ENCODE measurements around the gene OMG. TPM values are rescaled to one million over a fixed set of nuclear protein-coding genes. Genes with fewer than 3 reads are reported as not detected.
A peak's percentile ranks its signal among the peaks of the same experiment; 100 is the strongest.

Gene OMG
- total RNA-seq, 1 experiment from 2014 or later = 0.16 TPM

- no TSS peak for BruUV-seq (replicated peaks)
- H3K27ac Mint-ChIP-seq (ENCODE audit: low read depth, unreplicated experiment) = no peak overlapping the region
- DNase-seq (ENCODE audit: unreplicated experiment) = no peak
- no peak overlapping the region for H3K4me3 Mint-ChIP-seq (ENCODE audit: unreplicated experiment)
- H3K9me3 Mint-ChIP-seq (ENCODE audit: unreplicated experiment) = no peaks in the 10 kb centered on the region
- peaks cover 46% of the 10 kb centered on the region for H3K36me3 Mint-ChIP-seq (ENCODE audit: insufficient read depth, unreplicated experiment)
- H3K4me1 Mint-ChIP-seq (ENCODE audit: insufficient read depth, unreplicated experiment) = no peaks in the 10 kb centered on the region
- ChIA-PET POLR2A (interaction anchor here (0.9 to 1.2 kb wide), 3 partner anchors 9 to 55 kb away, joined by 3 to 4 read pairs (median 3); no protein-coding TSS in a partner anchor), CTCF (no interaction called here)
- intact Hi-C loops (cut with micrococcal nuclease) = no loop called here
- H3K27me3 Mint-ChIP-seq (ENCODE audit: insufficient read depth, unreplicated experiment) = no peaks in the 10 kb centered on the region
- no peak for TF ChIP-seq CTCF (IDR thresholded peaks at IDR 0.05; ENCODE audit: unreplicated experiment)
Observed at GRCh38 chr17:31281061-31281460, 16.0 kb downstream of the OMG start.

GRCh38 chr17:31279401-31279800, 17.6 kb downstream of the OMG start:
- POLR2A ChIA-PET = interaction anchor here (0.6 kb wide), 1 partner anchor 19 kb away, joined by 3 read pairs; no protein-coding TSS in a partner anchor
- H3K27ac Mint-ChIP-seq (ENCODE audit: low read depth, unreplicated experiment) = no peak overlapping the region
- no TSS peak for BruUV-seq (replicated peaks)
- intact Hi-C loops (cut with micrococcal nuclease) = no loop called here
- peaks cover 49% of the 10 kb centered on the region for H3K36me3 Mint-ChIP-seq (ENCODE audit: insufficient read depth, unreplicated experiment)
- no peak for DNase-seq (ENCODE audit: unreplicated experiment)
- TF ChIP-seq CTCF (IDR thresholded peaks at IDR 0.05; ENCODE audit: unreplicated experiment) = no peak
- H3K9me3 Mint-ChIP-seq (ENCODE audit: unreplicated experiment) = no peaks in the 10 kb centered on the region
- H3K4me1 Mint-ChIP-seq (ENCODE audit: insufficient read depth, unreplicated experiment) = peaks cover 9% of the 10 kb centered on the region
- H3K27me3 Mint-ChIP-seq (ENCODE audit: insufficient read depth, unreplicated experiment) = no peaks in the 10 kb centered on the region
- CTCF ChIA-PET = no interaction called here
- H3K4me3 Mint-ChIP-seq (ENCODE audit: unreplicated experiment) = no peak overlapping the region

- Mint-ChIP-seq H3K4me1 (ENCODE audit: insufficient read depth, unreplicated experiment) (peaks cover 23% of the 10 kb centered on the region), H3K27me3 (ENCODE audit: insufficient read depth, unreplicated experiment) (no peaks in the 10 kb centered on the region), H3K9me3 (ENCODE audit: unreplicated experiment) (no peaks in the 10 kb centered on the region), H3K4me3 (ENCODE audit: unreplicated experiment) (no peak overlapping the region), H3K36me3 (ENCODE audit: insufficient read depth, unreplicated experiment) (peaks cover 39% of the 10 kb centered on the region), H3K27ac (ENCODE audit: low read depth, unreplicated experiment) (peak overlapping the region; percentile 92)
- POLR2A ChIA-PET = interaction anchor here (0.6 to 2.6 kb wide), 5 partner anchors 9 to 45 kb away, joined by 3 to 8 read pairs (median 3); no protein-coding TSS in a partner anchor
- TF ChIP-seq CTCF (IDR thresholded peaks at IDR 0.05; ENCODE audit: unreplicated experiment) = no peak
- intact Hi-C loops (cut with micrococcal nuclease) = no loop called here
- CTCF ChIA-PET = interaction anchor here (0.8 kb wide), 1 partner anchor 61 kb away, joined by 3 read pairs; no protein-coding TSS in a partner anchor
- DNase-seq (ENCODE audit: unreplicated experiment) = no peak
- BruUV-seq (replicated peaks) = no TSS peak
Observed at GRCh38 chr17:31275116-31275515, 21.9 kb downstream of the OMG start.

GRCh38 chr17:31274252-31274651, 22.8 kb downstream of the OMG start:
- peak overlapping the region; percentile 19 for H3K4me3 Mint-ChIP-seq (ENCODE audit: unreplicated experiment)
- ChIA-PET POLR2A (interaction anchor here (1.0 kb wide), 1 partner anchor 46 kb away, joined by 4 read pairs; no protein-coding TSS in a partner anchor), CTCF (no interaction called here)
- no peak for TF ChIP-seq CTCF (IDR thresholded peaks at IDR 0.05; ENCODE audit: unreplicated experiment)
- intact Hi-C loops (cut with micrococcal nuclease) = no loop called here
- peak overlapping the region; percentile 92 for H3K27ac Mint-ChIP-seq (ENCODE audit: low read depth, unreplicated experiment)
- peaks cover 33% of the 10 kb centered on the region for H3K36me3 Mint-ChIP-seq (ENCODE audit: insufficient read depth, unreplicated experiment)
- no peaks in the 10 kb centered on the region for H3K27me3 Mint-ChIP-seq (ENCODE audit: insufficient read depth, unreplicated experiment)
- peak; percentile 88 for DNase-seq (ENCODE audit: unreplicated experiment)
- no TSS peak for BruUV-seq (replicated peaks)
- no peaks in the 10 kb centered on the region for H3K9me3 Mint-ChIP-seq (ENCODE audit: unreplicated experiment)
- H3K4me1 Mint-ChIP-seq (ENCODE audit: insufficient read depth, unreplicated experiment) = peaks cover 32% of the 10 kb centered on the region
